HG02623 (cell line): ENCODE measurements around the gene ERN1.
"Not testable (repeated sequence)": the region's sequence is repeated elsewhere in the genome, so short reads cannot be mapped to it uniquely, and the experiment has no call there.

Experiments used
- ATAC-seq: cut with Tn5 transposase; IDR thresholded peaks from one replicate; pipeline ENCODE4 v1.9.1; 2021; ENCODE audit warnings: moderate library complexity; ENCODE audit not compliant: unreplicated experiment

ERN1 gene

DNA sequence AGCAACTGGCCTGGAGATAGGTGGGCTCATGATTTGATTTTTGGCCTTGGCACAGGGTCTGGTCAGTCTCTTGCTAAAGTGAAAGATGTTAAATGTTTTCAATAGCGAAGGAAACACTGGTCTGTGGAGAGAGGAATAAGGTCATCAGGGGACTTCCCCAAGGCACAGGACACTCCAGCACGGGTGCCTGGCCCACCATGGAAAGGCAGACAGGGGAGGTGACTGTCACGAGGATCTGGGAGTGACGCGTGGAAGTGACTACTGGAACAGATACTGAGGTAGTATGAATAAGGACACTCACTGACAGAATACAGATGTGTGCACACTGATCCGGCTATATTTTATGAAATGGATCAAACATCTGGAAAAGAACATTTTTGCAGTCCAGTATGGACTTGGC, 92.8 kb downstream of the ERN1 start:
- ATAC-seq = no peak

DNA sequence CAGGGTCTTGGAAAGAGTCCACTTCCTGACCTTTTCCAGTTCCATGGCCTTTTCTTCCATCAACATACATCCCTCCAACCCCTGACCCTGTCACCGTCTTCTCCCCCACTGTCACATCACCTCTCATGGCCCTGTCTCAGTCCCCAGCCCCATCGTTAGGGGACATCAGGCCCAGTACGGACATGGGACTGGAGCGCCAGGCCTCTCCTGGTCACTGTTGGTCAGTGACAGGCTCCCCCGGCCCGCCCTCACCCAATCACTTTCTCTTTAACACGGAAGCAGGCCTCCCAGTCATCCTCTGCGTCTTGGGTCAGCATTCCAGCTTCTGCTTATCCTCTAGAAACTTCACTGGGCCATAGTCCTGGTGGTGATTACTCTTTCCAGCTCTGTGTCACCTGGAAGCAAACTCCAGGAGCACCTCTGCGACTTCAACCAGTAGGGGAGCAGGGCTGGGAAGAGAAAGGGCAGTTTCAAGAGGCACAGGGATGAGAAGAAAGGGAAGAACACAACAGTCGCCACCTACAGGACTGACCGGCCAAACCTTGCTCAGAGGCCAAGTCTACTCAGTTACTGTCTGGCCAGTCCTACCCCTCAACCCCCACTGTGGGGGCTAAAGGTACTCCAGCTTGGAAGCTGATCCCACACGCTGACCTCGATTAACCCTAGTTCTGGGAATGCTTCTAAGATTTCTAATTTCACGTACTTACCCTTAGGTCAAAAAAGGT, 93.6 kb downstream of the ERN1 start:
- no peak for ATAC-seq

DNA sequence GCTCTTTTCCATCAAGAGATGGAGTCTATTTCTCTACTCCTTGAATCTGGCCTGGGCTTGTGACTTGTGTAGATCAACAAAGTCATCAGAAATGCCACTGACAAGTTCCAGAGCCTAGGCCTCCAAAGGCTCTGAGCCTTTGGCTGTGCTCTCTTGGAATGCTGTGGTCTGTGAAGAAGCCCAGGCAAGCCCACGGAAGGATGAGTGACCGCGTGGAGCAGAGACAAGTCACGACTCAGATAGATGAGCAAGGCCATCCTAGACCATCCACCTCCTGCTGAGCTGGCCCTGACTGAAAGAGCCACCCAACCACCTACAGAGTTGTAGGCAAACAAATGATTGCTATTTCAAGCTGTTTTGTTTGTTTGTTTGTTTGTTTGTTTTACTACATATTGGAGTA, 97.9 kb downstream of the ERN1 start:
- no peak for ATAC-seq

DNA sequence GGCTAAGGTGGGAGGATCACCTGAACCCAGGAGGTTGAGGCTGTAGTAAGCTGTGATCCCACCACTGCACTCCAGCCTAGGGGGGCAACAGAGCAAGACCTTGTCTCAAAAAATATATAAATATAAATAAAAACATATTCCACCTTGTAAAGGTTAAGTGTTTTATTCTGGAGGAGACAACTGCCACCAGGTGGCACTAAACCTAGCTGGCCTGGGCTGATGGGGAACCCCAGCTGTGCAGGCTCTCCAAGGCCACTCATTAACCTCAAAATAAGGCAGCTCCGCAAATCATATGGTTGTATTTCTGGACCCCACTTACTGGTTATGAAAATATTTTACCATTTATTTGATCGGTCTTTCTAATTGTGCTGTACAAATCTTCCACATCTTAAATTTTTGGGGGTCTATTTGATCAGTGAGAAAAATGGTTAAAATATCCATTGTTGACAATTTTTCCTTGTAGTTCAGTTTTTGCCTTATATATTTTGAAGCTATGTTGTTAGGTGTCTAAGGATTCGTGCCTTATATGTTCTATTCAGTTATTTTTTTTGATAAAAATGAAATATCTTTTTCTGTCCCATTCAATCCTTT, 101.0 kb downstream of the ERN1 start:
- no peak for ATAC-seq

DNA sequence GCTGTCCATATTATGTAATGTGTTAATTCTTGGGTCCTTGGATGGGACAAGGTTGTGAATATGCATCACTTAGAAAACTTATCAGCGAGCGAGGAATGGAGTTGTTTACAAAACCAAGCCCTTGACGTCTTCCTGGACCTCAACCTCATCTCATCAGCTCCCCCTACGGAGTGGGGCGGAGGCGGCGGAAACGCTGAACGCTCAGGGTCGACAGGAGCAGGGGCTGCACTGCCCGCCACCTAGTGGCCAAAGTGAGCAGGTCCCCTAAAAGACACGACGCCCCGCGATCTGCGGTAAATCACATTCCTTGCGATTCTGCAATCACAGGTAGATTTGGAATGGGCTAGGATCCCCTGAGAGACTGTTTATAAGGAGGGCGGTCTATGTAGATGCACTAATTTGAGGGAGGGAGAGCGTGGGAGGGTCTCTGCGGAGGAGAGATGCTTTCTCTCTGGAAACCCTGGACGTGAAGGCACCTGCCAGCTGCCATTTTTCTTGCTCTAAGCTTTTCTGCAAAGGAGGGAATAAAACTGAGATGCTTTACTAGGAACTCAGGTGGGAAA, 104.1 kb downstream of the ERN1 start:
- no peak for ATAC-seq

DNA sequence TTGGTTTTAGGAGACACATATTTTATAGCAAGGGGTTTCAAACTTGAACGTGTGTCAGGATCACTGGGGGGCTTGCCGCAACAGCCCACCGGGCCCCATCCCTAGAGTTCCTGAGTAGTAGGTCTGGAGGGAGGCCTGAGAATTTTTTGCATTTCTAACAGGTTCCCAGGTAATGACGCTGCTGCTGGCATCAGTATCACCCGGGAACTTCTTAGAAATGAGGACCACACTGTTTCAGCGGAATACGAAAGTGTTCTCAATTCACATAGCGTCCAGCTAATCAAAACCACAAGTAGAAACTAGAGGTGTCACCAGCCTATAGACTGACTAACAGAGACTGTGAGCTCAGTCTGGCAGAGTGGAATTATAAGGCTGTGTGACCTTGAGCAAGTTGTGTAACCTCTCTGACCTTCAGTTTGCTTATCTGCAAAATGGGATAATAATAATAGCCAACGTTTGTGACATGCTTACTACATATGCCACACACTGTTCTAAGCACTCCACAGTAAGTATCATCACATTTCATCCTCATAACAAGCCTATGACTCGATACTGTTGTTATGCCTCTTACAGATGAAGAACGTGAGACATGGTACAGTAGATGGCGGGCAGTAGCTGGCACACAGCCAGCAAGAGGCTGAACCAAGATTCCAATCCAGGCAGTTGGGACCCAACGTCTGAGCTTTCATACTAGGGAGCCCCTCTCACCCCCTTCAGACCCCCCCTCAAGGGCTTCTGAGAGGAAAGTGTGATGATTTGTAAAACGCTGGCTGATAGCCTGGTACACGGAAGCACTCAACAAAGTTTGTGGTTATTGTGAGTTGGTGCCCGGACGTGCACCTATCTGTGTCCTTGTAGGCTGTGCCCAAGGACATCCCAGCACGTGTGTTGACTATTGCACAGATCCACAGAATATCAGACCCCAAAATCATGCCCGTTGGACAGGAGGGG, 104.9 kb downstream of the ERN1 start:
- no peak for ATAC-seq

DNA sequence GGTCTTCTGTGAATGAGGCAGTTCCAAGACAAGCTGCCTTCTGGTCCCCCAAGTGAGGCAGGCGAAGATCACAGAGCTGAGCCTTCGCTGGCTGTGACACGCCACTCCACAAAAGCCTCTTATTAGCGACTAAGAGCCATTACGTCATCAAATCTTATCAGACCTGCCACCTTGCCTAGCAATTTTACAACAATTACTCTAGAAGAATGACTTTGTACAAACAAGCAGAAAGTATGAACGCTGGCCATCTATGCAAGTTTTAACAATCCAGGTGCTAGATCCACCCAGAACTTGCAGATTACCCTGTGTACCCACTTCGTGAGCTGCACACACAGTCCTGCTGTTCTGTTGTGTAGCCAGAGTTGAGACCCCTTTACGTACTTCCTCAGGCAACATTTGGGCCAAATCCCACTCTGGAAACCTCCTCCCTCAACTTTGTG, 105.7 kb downstream of the ERN1 start:
- ATAC-seq = no peak

DNA sequence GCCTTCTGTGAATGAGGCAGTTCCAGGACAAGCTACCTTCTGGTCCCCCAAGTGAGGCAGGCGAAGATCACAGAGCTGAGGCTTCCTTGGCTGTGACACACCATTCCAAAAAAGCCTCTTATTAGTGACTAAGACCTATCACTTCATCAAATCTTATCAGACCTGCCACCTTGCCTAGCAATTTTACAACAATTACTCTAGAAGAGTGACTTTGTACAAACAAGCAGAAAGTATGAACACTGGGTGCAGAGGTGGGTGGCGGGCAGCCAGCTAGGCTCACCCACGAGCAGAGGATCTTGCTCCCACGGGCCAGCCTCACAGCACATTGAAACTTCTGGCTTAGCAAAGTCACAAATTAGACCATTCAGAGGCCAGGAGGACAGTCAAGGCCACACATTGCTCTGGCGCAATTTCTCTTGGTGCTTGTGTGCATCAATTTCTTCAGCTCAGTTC, 107.3 kb downstream of the ERN1 start:
- ATAC-seq = no peak

DNA sequence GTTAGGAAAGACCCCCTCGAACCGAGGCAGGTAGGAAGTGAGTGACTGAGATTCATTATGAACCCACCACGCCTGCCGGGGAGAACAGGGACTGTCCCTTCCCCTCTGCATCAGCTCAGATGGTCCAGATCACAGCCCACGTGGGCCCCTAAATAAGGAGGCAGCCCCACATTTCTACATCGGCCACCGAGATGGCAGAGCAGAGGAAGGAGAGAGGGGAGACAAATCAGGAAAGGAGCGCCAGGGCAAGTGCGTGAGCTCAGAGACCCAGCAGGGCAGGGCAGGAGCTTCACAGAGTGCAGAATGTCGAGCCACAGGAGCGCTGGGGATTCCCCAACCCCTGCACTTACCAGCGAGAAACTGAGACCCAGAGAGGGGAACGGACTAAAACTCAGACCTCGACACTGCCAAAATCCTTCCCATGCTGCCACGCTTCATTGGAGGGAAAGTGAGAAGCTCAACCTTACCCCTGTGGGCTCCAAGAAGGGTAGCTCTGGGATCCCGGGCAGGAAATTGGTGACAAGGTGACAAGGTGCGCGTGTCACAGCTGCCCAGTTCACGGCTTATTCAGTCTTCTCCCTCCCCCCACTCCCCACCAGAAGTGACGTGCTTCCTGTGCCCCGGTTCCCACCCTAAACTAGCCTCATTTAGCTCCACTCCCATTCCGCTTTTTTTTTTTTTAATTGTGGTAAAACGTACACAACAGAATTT, 109.7 kb downstream of the ERN1 start, which contains the start of gene ICAM2:
Gene ICAM2 (minus strand): TSS at position 578 of the 711 bp plus-strand sequence. CDS start 13,942 bp downstream, outside the sequence.
- peak; percentile 51 for ATAC-seq

DNA sequence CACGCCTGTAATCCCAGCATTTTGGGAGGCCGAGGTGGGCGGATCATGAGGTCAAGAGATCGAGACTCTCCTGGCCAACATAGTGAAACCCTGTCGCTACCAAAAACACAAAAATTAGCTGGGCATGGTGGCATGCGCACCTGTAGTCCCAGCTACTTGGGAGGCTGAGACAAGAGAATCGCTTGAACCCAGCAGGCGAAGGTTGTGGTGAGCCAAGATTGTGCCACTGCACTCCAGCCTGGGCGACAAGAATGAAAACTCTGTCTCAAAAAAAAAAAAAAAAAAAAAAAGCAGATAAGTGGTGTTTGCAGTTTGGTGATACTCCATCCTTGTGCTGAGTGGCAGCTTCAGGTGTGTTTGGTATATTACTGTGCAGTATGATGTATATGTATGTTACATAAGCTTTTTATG, 110.4 kb downstream of the ERN1 start:
- not testable (repeated sequence) for ATAC-seq

DNA sequence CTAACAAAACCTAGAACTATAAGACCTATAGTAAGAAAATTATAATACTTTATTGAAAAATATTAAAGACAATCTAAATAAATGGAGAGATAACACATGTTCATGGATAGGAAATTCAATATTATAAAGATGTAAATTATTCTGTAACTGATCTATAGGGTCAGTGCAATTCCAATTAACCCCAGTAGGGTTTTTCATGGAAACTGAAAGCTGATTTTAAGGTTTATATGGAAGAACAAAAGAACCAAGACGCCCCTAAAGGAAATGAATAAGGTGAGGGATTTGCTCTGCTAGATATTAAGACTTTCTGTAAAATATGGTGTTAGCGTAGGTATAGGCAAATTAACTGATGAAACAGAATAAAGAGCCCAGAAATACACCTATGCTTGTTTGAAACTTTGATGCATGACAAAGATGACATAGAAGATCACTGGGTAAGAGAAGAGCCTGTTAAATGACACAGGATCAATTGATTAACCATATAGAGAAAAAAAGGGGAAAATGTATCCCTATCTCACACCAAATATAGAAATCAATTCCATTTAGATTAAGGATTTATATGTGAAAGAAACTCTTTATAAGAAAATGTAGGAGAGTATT, 112.5 kb downstream of the ERN1 start:
- ATAC-seq = no peak

DNA sequence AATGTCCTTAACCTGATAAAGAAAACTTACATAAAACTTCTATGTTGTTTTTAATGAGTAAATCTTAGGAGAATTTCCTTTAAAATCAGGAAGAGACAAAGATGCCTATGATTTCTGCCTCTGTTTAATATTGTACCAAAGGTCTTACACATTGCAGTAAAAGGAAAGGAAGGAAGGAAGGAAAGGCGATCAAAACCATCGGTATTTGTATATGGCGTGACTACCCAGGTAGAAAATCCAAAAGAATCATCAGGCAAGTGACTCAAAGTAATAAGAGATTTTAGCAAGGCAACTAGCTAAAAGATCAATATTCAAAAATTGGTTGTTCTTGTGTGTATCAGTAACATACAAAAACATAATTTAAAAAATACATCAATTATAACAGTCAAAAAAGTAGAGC, 113.0 kb downstream of the ERN1 start:
- ATAC-seq = no peak

DNA sequence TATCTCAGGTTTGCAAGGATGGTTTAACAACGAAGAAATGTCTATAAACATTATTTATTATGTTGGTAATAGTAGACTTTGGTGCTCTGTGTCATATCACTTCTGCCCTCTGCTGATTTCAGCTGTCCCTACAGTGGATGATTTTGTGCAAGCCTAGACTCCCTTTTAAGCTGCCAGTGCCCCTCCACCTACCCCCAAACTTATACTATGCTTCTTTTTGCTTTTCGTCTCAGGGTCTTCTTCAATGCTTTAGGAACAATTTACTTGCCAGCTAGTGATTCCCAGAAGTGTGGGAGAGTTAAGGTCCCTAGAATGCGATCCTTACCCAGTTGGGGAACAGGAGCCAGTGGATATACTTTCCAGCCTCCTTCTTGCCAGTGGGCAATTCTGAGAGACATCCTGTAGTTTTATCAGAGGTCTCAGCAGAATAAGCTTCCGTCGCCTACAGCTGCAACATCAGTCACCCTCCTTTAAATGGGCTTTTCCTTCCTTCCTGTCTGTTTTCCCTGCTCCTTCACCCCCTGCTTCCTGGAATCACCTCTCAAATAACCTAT, 113.6 kb downstream of the ERN1 start:
- no peak for ATAC-seq

DNA sequence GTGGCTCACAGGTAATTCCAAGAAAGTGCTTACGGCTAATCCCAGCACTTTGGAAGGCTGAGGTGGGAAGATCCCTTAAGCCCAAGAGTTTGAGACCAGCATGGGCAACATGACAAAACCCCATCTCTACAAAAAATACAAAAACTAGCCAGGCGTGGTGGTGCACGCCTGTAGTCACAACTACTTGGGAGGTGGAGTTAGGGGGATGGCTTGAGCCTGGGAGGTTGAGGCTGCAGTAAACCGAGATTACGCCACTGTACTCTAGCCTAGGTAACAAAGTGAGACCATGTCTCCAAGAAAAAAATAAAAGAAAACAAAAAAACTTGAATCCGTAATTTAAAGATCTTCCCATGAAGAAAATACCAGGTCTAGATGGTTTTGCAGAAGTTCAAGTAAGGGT, 114.5 kb downstream of the ERN1 start:
- ATAC-seq = no peak

DNA sequence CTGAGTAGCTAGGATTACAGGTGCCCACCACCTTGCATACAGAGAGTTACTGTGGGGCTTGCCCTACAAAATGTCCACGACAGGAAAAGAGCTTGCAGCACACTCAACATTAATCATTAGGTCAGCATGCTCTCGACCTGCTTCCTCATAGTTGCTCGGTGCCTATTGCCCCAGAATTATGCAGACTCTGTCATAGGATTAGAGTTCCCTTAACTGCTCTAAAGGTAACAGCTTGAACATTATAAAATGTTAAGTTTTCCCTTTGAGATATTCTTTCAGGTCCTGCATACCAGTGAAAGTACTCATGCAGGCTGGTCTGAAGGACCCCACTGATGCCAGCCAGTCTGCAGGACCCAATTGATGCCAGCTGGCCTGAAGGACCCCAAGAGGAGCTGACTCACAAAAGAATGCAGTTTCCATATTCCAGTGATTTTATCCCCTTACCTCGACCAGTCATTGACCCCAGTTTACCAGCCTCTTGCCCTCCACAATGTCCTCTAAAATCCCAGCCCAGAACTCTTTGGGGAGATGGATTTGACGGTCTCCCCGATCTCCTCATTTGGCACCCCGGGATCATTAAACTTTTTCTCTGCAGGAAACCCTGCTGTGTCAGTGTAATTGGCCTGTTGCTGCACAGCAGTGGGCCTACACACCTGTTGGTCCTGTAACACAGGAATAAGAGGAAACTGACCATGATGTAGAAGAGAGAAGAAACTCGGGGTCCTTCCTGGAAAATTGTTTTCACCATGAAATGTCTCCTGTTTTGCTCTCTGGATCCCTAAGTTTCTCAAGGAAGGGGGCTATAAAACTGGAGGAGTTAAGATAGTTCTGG, 120.2 kb downstream of the ERN1 start:
- no peak for ATAC-seq

DNA sequence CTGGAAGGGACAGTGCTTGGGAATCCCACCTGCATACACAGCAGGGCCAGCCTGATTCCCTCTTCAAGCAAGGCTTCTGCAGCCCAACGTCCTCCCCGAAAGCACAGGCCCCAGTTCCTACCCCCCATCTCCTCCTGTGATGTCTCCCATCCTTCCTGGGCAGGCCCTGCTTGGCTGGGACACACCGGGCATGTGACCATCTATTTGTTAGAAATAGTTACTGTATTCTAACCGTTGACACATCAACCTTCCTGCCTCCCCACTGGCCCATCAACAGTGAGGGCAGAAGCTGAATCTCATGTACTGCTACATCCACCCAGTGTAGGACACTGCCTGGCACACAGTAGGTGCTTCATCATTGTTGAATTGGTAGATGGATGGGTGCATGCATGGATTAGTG, 121.1 kb downstream of the ERN1 start:
- ATAC-seq = no peak

DNA sequence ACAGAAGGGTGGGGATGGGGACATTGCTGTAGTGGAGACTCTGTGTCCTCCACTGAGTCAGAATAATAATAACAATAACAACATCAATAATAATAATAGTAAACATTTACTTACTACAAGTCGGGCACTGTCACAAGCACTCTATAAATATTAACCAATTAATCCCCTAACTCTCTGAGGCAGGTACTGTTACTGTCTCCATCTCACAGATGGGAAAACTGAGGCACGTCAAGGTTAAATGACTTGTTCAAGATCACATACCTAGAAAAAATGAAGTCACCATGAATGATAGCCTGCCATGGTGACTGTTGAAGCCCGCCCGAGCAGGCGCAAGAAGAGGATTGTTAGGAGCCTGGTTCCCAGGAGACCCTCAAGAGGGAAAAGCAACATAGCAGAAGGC, 121.6 kb downstream of the ERN1 start:
- ATAC-seq = no peak

DNA sequence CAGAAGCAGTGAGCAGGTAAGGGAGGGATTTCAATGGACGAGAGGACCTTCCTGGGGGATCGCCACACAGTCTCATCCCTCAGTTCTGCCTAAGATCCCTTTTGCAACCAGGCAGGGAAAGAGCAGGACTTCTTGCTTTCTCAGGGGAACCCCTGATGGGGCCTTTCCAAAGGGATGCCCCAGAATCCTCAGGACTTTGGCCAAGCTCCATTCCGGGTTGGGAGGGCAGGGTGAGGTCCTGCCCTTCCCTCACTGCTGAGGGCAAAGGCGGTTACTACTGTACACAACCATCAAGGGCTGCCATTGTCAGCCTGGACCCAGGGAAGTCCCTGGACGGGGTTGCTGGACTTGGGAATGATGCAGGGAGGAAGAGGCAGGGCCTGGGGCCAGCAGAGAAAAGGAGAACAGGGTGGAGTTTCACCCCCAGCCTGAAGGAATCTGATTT, 122.1 kb downstream of the ERN1 start:
- no peak for ATAC-seq
